GM12878 (cell line): ENCODE data around the gene LINGO1. TPM values are rescaled to one million over a fixed set of nuclear protein-coding genes. Genes with fewer than 3 reads are reported as not detected.

Experiments
- ATAC-seq: fragments of 200-7000 bp; cut with Tn5 transposase; 3 replicates; pipeline ENCODE4 v1.9.1; 2020; ENCODE audit warnings: mild to moderate bottlenecking, moderate library complexity
- BruUV-seq: library from RNA; stranded (reverse); fragments of 400-500 nt; replicated peaks from 2 replicates; lab custom pipeline; 2021; lab: Mats Ljungman, UMichigan
- CTCF ChIA-PET: fragments of 300-600 bp; sonication (Branson Sonifier 250); formaldehyde crosslinking; extraction: SDS; loops from one replicate; lab custom pipeline; 2021; ENCODE audit warnings: inconsistent platforms; lab: Yijun Ruan, JAX
- POLR2A ChIA-PET: fragments of 350-600 bp; formaldehyde crosslinking; extraction: SDS; loops from one replicate; lab custom pipeline; 2021; ENCODE audit warnings: inconsistent platforms; lab: Charles Lee
- RAD21 ChIA-PET: fragments of 300-600 bp; sonication (Branson Sonifier 250); formaldehyde crosslinking; loops from one replicate; lab custom pipeline; 2023; ENCODE audit warnings: antibody characterized with exemption; ENCODE audit not compliant: unreplicated experiment; lab: Charles Lee
- SMC1A ChIA-PET: fragments of 300-600 bp; sonication (Branson Sonifier 250); formaldehyde crosslinking; loops from one replicate; lab custom pipeline; 2023; ENCODE audit not compliant: unreplicated experiment, uncharacterized antibody; lab: Charles Lee
- DNase-seq: peaks from one replicate; pipeline ENCODE4 v3.0.0-alpha.2; 2011; ENCODE audit warnings: low read depth, low spot score
- FAIRE-seq: peaks from 3 replicates; lab custom pipeline; 2011; peaks lifted over from hg19 to GRCh38; lab: Jason Lieb, UNC
- H2AFZ ChIP-seq: 2 replicates; pipeline ENCODE4 v1.6.0; 2011; ENCODE audit warnings: low read depth, low read length, control low read depth; ENCODE audit not compliant: control insufficient read depth
- H3K27ac ChIP-seq: 2 replicates; pipeline ENCODE4 v1.5.1; 2011; ENCODE audit warnings: control low read depth; ENCODE audit not compliant: control insufficient read depth, insufficient read depth
- H3K27me3 ChIP-seq, 2 experiments: replicated peaks in 1 of 2; 2 replicates each; pipeline versions ENCODE4 v1.6.0 to v1.6.1; 2011; ENCODE audit warnings: low read length in 1 of 2; ENCODE audit not compliant: control insufficient read depth in 2 of 2, insufficient read depth in 2 of 2
- H3K36me3 ChIP-seq, 2 experiments: 2 replicates each; pipeline ENCODE4 v1.5.1; 2011; ENCODE audit warnings: low read length in 1 of 2; ENCODE audit not compliant: control insufficient read depth in 2 of 2, insufficient read depth in 2 of 2
- H3K4me1 ChIP-seq: 2 replicates; pipeline ENCODE4 v1.6.1; 2011; ENCODE audit warnings: mild to moderate bottlenecking, low read length, moderate library complexity, mixed read lengths; ENCODE audit not compliant: control insufficient read depth, insufficient read depth
- H3K4me2 ChIP-seq: 2 replicates; pipeline ENCODE4 v1.6.0; 2011; ENCODE audit warnings: control low read depth; ENCODE audit not compliant: control insufficient read depth, insufficient read depth
- H3K4me3 ChIP-seq: fragments of 200-600 bp; sonication (generic); 2 replicates; pipeline ENCODE4 v1.5.1; 2016
- H3K79me2 ChIP-seq: 2 replicates; pipeline ENCODE4 v1.6.0; 2011; ENCODE audit warnings: low read length; ENCODE audit not compliant: control insufficient read depth, insufficient read depth
- H3K9ac ChIP-seq: 2 replicates; pipeline ENCODE4 v1.8.0; 2011; ENCODE audit warnings: low read length, control low read depth, mixed read lengths; ENCODE audit not compliant: control insufficient read depth, insufficient read depth
- H3K9me3 ChIP-seq: replicated peaks from 3 replicates; pipeline ENCODE4 v1.5.1; 2011; ENCODE audit warnings: mild to moderate bottlenecking, low read length; ENCODE audit not compliant: control insufficient read depth, insufficient read depth
- H4K20me1 ChIP-seq: 2 replicates; pipeline ENCODE4 v1.6.0; 2011; ENCODE audit not compliant: control insufficient read depth, insufficient read depth
- ATF2 ChIP-seq: IDR thresholded peaks from 2 replicates; pipeline ENCODE4 v1.6.1; 2012; ENCODE audit warnings: low read length, inconsistent platforms
- IRF4 ChIP-seq: IDR thresholded peaks from 2 replicates; pipeline ENCODE4 v1.6.1; 2011; ENCODE audit warnings: low read depth, low read length
- MTA2 ChIP-seq: fragments of 450-650 bp; IDR thresholded peaks from 2 replicates; pipeline ENCODE4 v1.6.1; 2016; ENCODE audit warnings: low read depth, mild to moderate bottlenecking, moderate library complexity
- NR2C1 ChIP-seq: fragments of 450-650 bp; IDR thresholded peaks from 2 replicates; pipeline ENCODE4 v1.6.1; 2017; ENCODE audit warnings: antibody characterized with exemption, mild to moderate bottlenecking, moderate library complexity
- RBBP5 ChIP-seq: fragments of 200-600 bp; sonication (generic); conservative IDR thresholded peaks from 2 replicates; pipeline ENCODE4 v1.6.1; 2016
- SIN3A ChIP-seq: IDR thresholded peaks from 2 replicates; pipeline ENCODE4 v1.6.1; 2012; ENCODE audit warnings: low read depth, low read length, improper control_type of control experiment
- SMARCA5 ChIP-seq: fragments of 450-650 bp; IDR thresholded peaks from 2 replicates; pipeline ENCODE4 v1.6.1; 2017; ENCODE audit warnings: mild to moderate bottlenecking
- SRF ChIP-seq, 2 experiments: IDR thresholded peaks; 2 replicates each; pipeline ENCODE4 v1.6.1; 2011; ENCODE audit warnings: low read depth in 2 of 2, low read length in 2 of 2, mild to moderate bottlenecking in 1 of 2, moderate library complexity in 1 of 2
- SUZ12 ChIP-seq: fragments of 200-600 bp; sonication (generic); IDR thresholded peaks from one replicate; pipeline ENCODE4 v1.6.1; 2018; ENCODE audit warnings: antibody characterized with exemption, mild to moderate bottlenecking; ENCODE audit not compliant: unreplicated experiment
- ZNF207 ChIP-seq: fragments of 450-650 bp; IDR thresholded peaks from 2 replicates; pipeline ENCODE4 v1.6.1; 2014; ENCODE audit warnings: antibody characterized with exemption, mild to moderate bottlenecking, borderline replicate concordance
- WGBS: methylation state at CpG from one replicate; pipeline ENCODE4 v1.1.6; 2016; ENCODE audit warnings: low lambda C conversion rate; ENCODE audit not compliant: insufficient replicate concordance, insufficient coverage; ENCODE audit errors: missing lambda C conversion rate; 5-methylcytosine and 5-hydroxymethylcytosine counted together
- in situ Hi-C: fragments of 300-500 bp; cut with MboI; formaldehyde crosslinking; loops from 9 replicates; pipeline ENCODE4 v1.14.3; 2018; ENCODE audit warnings: mixed read lengths
- intact Hi-C: fragments of 100-400 bp; cut with micrococcal nuclease; formaldehyde crosslinking; loops from one replicate; pipeline ENCODE4 v1.14.2; 2022; ENCODE audit not compliant: unreplicated experiment
- polyA plus RNA-seq, 11 experiments: library from polyadenylated mRNA; depleted of rRNA in 4 of 11; unstranded in 6 of 11; stranded (reverse) in 5 of 11; fragments of >200 nt; fragmentation: Nextera tagmentation in 4 of 11; fragmentation: Illumina TruSeq in 1 of 11; extraction: Ambion mirVana in 4 of 11; extraction: Trizol in 1 of 11; gene quantifications; 1 replicate in 1 of 11; 2 replicates in 10 of 11; pipeline versions ENCODE4 v1.2.1 to v1.2.3, GENCODE V29; 2011 to 2016; ENCODE audit warnings: inconsistent platforms in 2 of 11, missing spikeins in 2 of 11, low read depth in 1 of 11
- total RNA-seq, 4 experiments: library from RNA; depleted of rRNA in 3 of 4; stranded (reverse); fragments of >200 nt in 3 of 4; fragmentation: Illumina TruSeq in 1 of 4; extraction: Trizol in 1 of 4; gene quantifications; 2 replicates each; pipeline versions ENCODE4 v1.2.1 to v1.2.3, GENCODE V29; 2013 to 2021
- TF ChIP-seq, protein P1 (sequence below): fragments of 450-650 bp; IDR thresholded peaks from 2 replicates; pipeline ENCODE4 v1.6.1; 2016; ENCODE audit warnings: mild to moderate bottlenecking
- TF ChIP-seq, protein P2 (sequence below): fragments of 450-650 bp; IDR thresholded peaks from 2 replicates; pipeline ENCODE4 v1.6.1; 2016; ENCODE audit warnings: mild to moderate bottlenecking, moderate library complexity, borderline replicate concordance

LINGO1 gene
- total and polyA plus RNA-seq, 10 of the 15 experiments (the other 5 are each of a cell fraction or from before 2014, with no cell fraction given) = 0.04 to 3.9 (median 0.17) TPM; not detected in 6

DNA sequence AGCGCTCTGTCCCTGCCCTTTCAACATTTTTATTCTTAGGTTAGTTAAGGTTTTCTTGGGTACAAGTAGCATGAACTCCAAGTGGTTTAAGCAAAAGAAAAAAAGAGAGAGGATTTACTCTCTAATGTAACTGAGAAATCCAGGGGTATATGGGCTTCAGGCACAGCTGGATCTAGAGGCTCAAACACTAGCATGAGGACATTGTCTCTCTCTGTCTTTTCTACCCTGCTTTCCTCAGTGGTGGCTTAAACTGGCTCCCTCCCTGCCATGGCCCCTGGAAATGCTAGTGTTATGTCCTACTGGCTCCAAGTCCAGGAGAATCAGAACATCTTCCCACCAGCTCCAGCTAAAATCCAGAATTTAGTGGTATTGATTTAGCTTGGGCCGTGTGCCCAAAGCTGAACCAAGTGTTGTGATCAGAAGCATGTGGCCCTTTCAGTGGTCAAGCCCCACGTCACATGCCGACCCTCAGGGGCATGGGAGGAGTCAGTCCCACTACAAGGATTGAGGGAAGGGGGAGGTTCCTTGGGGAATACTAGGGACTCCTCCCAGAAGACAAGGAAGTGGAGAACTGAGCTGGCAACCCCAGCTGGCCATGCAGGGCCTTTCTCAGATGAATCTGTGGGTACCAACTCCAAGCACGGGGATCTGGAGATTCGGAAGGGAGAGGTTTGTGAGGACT is 58.0 kb downstream of the LINGO1 start (continued):
- TF ChIP-seq MTA2 (no peak), SMARCA5 (no peak), ZNF207 (no peak), SRF (IDR thresholded peaks at IDR 0.05; ENCODE audit: low read depth in 2 of 2, low read length in 2 of 2) (no peak)
- TF ChIP-seq, protein P1, sequence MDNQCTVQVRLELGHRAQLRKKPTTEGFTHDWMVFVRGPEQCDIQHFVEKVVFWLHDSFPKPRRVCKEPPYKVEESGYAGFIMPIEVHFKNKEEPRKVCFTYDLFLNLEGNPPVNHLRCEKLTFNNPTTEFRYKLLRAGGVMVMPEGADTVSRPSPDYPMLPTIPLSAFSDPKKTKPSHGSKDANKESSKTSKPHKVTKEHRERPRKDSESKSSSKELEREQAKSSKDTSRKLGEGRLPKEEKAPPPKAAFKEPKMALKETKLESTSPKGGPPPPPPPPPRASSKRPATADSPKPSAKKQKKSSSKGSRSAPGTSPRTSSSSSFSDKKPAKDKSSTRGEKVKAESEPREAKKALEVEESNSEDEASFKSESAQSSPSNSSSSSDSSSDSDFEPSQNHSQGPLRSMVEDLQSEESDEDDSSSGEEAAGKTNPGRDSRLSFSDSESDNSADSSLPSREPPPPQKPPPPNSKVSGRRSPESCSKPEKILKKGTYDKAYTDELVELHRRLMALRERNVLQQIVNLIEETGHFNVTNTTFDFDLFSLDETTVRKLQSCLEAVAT = no peak
- TF ChIP-seq, all 136 proteins: peak for 0

GRCh38 chr15:77573802-77574201 is 58.9 kb downstream of the LINGO1 start:
- H3K27me3 ChIP-seq = peaks cover 0 to 2% of the 10 kb centered on the region in 2 experiments; a peak in 3 of 4 replicates
- 0% methylated on average over 4 of the region's 4 CpGs for WGBS
- no peak overlapping the region for H3K4me3 ChIP-seq
- no peak overlapping the region for H2AFZ ChIP-seq
- no peak overlapping the region for H3K9ac ChIP-seq
- ChIA-PET SMC1A (no interaction called here), RAD21 (no interaction called here), POLR2A (interaction anchor here (0.6 to 0.7 kb wide), 2 partner anchors 595 to 1799 kb away, joined by 3 to 7 read pairs; no protein-coding TSS in a partner anchor), CTCF (interaction anchor here (1.2 kb wide), 1 partner anchor 31 kb away, joined by 3 read pairs; no protein-coding TSS in a partner anchor)
- FAIRE-seq (no peak), DNase-seq (no peak), ATAC-seq (no peak)
- in situ Hi-C loops = no loop called here
- no peaks in the 10 kb centered on the region for H3K9me3 ChIP-seq
- H3K4me1 ChIP-seq = no peaks in the 10 kb centered on the region; the same call in 1 of the 2 replicates
- BruUV-seq = no TSS peak
- H4K20me1 ChIP-seq = no peaks in the 10 kb centered on the region
- no peaks in the 10 kb centered on the region for H3K79me2 ChIP-seq
- intact Hi-C loops = no loop called here
- no peaks in the 10 kb centered on the region for H3K36me3 ChIP-seq
- H3K27ac ChIP-seq = no peak overlapping the region
- H3K4me2 ChIP-seq = no peak overlapping the region
- no peak for TF ChIP-seq RBBP5
- TF ChIP-seq SIN3A = no peak
- TF ChIP-seq IRF4 = no peak
- TF ChIP-seq NR2C1 = no peak
- TF ChIP-seq, protein P2, sequence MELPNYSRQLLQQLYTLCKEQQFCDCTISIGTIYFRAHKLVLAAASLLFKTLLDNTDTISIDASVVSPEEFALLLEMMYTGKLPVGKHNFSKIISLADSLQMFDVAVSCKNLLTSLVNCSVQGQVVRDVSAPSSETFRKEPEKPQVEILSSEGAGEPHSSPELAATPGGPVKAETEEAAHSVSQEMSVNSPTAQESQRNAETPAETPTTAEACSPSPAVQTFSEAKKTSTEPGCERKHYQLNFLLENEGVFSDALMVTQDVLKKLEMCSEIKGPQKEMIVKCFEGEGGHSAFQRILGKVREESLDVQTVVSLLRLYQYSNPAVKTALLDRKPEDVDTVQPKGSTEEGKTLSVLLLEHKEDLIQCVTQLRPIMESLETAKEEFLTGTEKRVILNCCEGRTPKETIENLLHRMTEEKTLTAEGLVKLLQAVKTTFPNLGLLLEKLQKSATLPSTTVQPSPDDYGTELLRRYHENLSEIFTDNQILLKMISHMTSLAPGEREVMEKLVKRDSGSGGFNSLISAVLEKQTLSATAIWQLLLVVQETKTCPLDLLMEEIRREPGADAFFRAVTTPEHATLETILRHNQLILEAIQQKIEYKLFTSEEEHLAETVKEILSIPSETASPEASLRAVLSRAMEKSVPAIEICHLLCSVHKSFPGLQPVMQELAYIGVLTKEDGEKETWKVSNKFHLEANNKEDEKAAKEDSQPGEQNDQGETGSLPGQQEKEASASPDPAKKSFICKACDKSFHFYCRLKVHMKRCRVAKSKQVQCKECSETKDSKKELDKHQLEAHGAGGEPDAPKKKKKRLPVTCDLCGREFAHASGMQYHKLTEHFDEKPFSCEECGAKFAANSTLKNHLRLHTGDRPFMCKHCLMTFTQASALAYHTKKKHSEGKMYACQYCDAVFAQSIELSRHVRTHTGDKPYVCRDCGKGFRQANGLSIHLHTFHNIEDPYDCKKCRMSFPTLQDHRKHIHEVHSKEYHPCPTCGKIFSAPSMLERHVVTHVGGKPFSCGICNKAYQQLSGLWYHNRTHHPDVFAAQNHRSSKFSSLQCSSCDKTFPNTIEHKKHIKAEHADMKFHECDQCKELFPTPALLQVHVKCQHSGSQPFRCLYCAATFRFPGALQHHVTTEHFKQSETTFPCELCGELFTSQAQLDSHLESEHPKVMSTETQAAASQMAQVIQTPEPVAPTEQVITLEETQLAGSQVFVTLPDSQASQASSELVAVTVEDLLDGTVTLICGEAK = no peak
- no peak for TF ChIP-seq ATF2
- TF ChIP-seq SUZ12 = no peak
